Measurements from ENCODE around the gene UBE3D. TPM values are rescaled to one million over a fixed set of nuclear protein-coding genes. Genes with fewer than 3 reads are reported as not detected.

UBE3D gene
- total RNA-seq, 1 experiment from 2014 or later = 38.0 TPM

GRCh38 chr6:82906951-82907350 is 158.7 kb downstream of the UBE3D start:
- Histone ChIP-seq H3K4me3 (ENCODE audit: low read depth, low read length, poor library complexity, severe bottlenecking) (no peak overlapping the region), H3K27ac (ENCODE audit: low read depth, low read length, poor library complexity, severe bottlenecking) (no peak overlapping the region), H3K9me3 (ENCODE audit: low read depth, low read length, poor library complexity, severe bottlenecking) (no peaks in the 10 kb centered on the region), H3K4me1 (ENCODE audit: insufficient read depth, low read length, poor library complexity, severe bottlenecking) (peaks cover 17% of the 10 kb centered on the region), H3K27me3 (replicated peaks; ENCODE audit: insufficient read depth, low read depth, low read length, poor library complexity) (no peaks in the 10 kb centered on the region), H3K36me3 (ENCODE audit: insufficient read depth, low read length, poor library complexity, severe bottlenecking) (no peaks in the 10 kb centered on the region)
- no TSS peak for BruUV-seq (replicated peaks)
- ChIA-PET POLR2A (ENCODE audit: low non-redundant PET) (no interaction called here), CTCF (no interaction called here)
- intact Hi-C loops (cut with micrococcal nuclease; ENCODE audit: unreplicated experiment) = no loop called here
- peak; percentile 88 for DNase-seq (ENCODE audit: low spot score)
- TF ChIP-seq CTCF (conservative IDR thresholded peaks at IDR 0.05; ENCODE audit: low read depth, low read length) (no peak), EZH2 (IDR thresholded peaks at IDR 0.05; ENCODE audit: borderline replicate concordance, low read depth, low read length, poor library complexity, severe bottlenecking) (no peak)

- POLR2A ChIA-PET (ENCODE audit: low non-redundant PET) = no interaction called here
- CTCF ChIA-PET = no interaction called here
- TF ChIP-seq CTCF (conservative IDR thresholded peaks at IDR 0.05; ENCODE audit: low read depth, low read length) (no peak), EZH2 (IDR thresholded peaks at IDR 0.05; ENCODE audit: borderline replicate concordance, low read depth, low read length, poor library complexity, severe bottlenecking) (no peak)
- peak; percentile 44 for DNase-seq (ENCODE audit: low spot score)
- Histone ChIP-seq H3K4me1 (ENCODE audit: insufficient read depth, low read length, poor library complexity, severe bottlenecking) (peaks cover 17% of the 10 kb centered on the region), H3K36me3 (ENCODE audit: insufficient read depth, low read length, poor library complexity, severe bottlenecking) (no peaks in the 10 kb centered on the region), H3K9me3 (ENCODE audit: low read depth, low read length, poor library complexity, severe bottlenecking) (no peaks in the 10 kb centered on the region), H3K4me3 (ENCODE audit: low read depth, low read length, poor library complexity, severe bottlenecking) (no peak overlapping the region), H3K27me3 (replicated peaks; ENCODE audit: insufficient read depth, low read depth, low read length, poor library complexity) (no peaks in the 10 kb centered on the region), H3K27ac (ENCODE audit: low read depth, low read length, poor library complexity, severe bottlenecking) (no peak overlapping the region)
- BruUV-seq (replicated peaks) = no TSS peak
- intact Hi-C loops (cut with micrococcal nuclease; ENCODE audit: unreplicated experiment) = no loop called here
Observed at GRCh38 chr6:82906489-82906888, 159.2 kb downstream of the UBE3D start.

- CTCF ChIA-PET = no interaction called here
- intact Hi-C loops (cut with micrococcal nuclease; ENCODE audit: unreplicated experiment) = no loop called here
- Histone ChIP-seq H3K36me3 (ENCODE audit: insufficient read depth, low read length, poor library complexity, severe bottlenecking) (no peaks in the 10 kb centered on the region), H3K27me3 (replicated peaks; ENCODE audit: insufficient read depth, low read depth, low read length, poor library complexity) (no peaks in the 10 kb centered on the region), H3K4me1 (ENCODE audit: insufficient read depth, low read length, poor library complexity, severe bottlenecking) (peaks cover 17% of the 10 kb centered on the region), H3K27ac (ENCODE audit: low read depth, low read length, poor library complexity, severe bottlenecking) (no peak overlapping the region), H3K9me3 (ENCODE audit: low read depth, low read length, poor library complexity, severe bottlenecking) (no peaks in the 10 kb centered on the region), H3K4me3 (ENCODE audit: low read depth, low read length, poor library complexity, severe bottlenecking) (no peak overlapping the region)
- no TSS peak for BruUV-seq (replicated peaks)
- TF ChIP-seq EZH2 (IDR thresholded peaks at IDR 0.05; ENCODE audit: borderline replicate concordance, low read depth, low read length, poor library complexity, severe bottlenecking) (no peak), CTCF (conservative IDR thresholded peaks at IDR 0.05; ENCODE audit: low read depth, low read length) (no peak)
- DNase-seq (ENCODE audit: low spot score) = no peak
- POLR2A ChIA-PET (ENCODE audit: low non-redundant PET) = no interaction called here
Observed at GRCh38 chr6:82904860-82905259, 160.8 kb downstream of the UBE3D start.
